ENCODE data around the gene C15orf40.
"Not testable (repeated sequence)": the region's sequence is repeated elsewhere in the genome, so short reads cannot be mapped to it uniquely, and the experiment has no call there.

C15orf40 gene

DNA sequence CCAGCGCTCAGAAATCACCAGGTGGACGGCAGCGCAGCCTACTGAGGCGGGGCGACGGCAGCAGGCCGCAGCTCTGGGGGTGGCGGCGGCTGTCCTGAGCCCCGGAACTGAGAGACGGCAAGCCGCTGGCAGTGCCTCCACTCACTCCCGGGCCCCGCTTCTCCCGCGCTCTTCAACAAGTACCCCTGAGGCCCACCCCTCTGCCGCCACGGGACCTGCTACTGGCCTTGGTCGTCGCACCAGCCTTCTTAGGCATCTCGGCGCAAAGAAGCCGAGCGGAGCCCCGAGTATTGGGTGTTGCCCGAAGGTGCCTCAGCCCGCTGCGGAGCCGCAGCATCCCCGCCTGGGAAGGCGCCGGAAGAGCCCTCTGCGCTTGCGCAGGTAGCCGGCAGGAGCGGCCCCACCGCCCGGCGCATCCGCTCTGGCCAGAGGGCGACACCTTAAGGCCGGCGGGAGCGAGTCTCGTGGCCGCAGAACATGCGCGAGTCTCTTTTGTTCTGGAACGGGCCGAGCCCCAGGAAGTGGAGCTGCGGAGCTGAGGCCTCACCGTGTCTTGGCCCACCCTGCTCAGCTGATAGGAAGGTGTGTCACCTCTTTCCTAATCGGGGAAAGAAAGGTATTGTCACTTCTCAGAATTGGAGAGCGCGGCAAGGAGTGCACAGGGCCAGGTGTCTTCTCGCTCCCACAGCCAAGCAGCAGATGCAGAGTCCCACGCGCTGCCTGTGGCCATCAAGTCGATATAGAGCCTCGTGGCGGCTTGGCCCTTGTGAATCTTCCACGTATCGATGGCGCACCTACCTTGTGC is at the start of gene C15orf40:
C15orf40 (minus strand) TSS at position 369 of the 805 bp plus-strand sequence; CDS start at position 337, 32 bp downstream.
- DNase-seq: peak; percentile 95

DNA sequence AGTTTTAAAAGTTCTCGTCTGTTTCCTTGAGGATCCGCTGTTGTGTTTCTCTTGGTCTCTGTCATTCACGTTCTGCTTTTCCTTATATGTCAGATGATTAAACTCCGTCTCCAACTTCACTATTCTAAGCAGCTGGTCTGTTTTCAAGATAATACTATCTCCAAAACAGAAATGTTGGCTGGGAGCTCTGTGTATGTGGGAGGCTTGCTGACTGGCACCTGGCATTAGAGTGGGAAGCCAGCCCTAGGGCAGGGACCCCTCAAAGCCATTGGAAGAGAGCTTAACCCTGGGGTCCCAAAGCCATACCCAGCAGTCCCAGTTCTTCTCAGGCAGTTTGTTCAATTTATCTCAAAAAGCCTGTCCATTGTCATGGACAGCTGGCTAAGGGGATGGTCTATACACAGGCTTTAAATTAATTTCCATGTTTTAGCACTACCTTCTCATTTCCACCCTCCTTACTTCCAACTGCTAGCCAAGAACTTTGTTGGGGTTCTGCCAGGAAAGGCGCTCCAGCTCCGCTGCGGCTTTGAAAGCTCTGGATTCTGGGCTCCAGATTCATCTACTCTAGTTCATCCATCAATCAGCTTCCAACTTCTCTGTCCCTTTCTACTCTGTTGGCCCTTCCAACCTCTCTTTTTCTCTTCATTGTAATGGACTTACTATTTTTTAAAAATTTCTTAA is 46.4 kb upstream of the C15orf40 start:
- DNase-seq: no peak

DNA sequence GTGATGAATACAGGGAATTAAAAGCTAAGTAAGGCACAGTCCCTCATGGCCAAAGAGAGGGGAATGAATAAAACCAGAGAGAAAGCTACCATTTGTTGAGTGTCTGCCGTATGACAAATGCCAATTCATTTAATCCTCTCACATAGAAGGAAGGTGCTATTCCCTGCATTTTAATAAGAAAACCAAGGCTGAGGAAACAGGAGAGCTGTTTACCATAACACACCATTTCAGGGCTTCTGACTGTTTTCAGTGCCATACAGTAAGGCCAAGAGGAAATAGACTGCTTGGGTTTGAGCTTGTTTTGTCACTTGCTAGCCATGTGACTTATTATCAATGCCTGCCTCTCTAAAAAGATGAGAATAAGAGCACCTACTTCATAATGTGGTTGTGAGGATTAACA is 45.6 kb upstream of the C15orf40 start:
- DNase-seq: no peak

DNA sequence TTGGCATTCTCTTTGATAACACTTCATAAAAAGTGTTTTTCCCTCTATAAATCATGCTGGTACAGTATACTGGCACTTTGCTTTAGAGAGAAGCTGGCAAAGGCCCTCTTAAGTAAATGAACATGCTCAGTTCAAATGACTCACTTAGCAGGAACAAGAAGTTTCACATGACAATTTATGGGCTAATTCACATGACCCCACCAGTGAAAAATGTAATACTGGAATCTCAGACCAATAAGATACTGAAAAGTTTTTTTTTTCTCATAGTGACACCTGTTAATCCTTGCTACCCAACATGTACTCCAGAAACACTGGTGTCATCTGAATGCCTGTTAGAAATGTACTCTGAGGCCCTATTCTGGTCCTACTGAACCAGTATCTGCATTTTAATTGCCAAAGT is 41.7 kb upstream of the C15orf40 start:
- DNase-seq: no peak

DNA sequence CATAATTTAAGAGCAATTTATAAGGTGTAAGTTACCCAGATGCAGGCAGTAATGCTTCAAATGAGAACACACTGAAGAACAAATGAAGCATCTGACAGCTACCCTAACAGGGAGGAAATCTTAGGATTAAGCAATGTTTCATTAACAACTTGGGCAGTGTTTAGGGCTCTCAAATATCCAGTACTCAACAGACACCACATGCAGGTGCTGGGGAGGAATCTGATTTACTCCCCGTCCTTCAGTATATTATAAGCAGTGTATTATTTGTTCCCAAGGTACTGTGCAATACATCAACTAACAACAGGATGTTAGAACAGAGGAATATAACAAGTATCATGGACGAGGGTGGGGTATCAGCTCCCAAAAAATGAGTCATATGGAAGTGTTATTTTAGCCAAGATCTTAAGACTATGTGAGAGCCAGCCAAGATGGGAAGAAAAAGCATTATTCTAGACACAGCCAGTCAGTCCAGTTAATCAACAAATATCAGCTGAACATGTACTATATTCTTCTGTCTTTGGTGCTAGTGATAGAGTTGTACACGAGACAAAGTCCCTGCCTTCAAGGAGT is 35.2 kb upstream of the C15orf40 start:
- no peak for DNase-seq

DNA sequence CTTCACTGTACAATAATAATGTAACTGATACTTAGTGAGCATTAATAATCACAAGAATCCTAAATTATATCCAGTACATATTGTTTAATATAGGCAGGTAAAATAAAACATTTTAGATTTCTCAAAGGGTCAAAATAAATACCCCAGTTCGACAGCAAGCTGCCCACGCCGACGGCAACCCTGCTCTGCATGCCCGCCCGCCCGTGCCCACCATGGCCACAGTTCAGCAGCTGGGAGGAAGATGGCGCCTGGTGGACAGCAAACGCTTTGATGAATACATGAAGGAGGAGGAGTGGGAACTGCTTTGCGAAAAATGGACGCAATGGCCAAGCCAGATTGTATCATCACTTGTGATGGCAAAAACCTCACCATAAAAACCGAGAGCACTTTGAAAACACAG is 32.7 kb upstream of the C15orf40 start:
- no peak for DNase-seq

DNA sequence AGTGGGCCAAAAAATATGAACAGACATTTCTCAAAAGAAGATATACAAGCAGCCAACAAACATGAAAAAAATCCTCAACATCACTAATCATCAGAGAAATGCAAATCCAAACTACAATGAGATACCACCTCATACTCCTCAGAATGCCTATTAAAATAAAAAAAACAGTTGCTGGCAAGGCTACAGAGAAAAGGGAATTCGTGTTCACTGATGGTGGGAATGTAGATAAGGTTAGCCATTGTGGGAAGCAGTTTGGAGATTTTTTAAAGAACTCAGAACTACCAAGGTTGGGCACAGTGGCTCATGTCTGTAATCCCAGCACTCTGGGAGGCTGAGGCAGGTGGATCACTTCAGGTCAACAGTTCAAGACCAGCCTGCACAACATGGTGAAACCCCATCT is 27.8 kb upstream of the C15orf40 start:
- no peak for DNase-seq

DNA sequence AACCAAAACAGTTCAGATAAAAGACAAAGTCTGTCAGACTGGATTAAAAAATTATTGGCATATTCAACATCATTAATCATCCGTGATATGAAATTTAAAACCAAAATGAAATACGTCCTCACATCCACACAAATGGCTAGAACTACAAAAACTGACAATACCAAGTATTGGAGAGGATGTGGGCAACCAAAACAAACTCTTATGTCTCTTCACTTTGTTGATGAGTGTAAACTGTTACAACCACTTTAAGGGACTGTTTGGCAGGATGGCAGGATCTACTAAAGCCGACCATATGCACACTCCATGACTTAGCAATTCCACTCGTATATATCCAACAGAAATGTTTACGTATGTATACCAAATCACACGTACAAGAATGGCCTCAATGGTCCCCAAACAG is 24.8 kb upstream of the C15orf40 start:
- no peak for DNase-seq

DNA sequence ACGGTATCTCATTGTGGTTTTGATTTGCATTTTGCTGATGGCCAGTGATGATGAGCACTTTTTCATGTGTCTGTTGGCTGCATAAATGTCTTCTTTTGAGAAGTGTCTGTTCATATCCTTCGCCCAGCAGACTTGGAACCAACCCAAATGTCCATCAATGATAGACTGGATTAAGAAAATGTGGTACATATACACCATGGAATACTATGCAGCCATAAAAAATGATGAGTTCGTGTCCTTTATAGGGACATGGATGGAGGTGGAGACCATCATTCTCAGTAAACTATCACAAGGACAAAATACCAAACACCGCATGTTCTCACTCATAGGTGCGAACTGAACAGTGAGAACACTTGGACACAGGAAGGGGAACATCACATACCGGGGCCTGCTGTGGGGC is 19.8 kb upstream of the C15orf40 start:
- DNase-seq: not testable (repeated sequence)

DNA sequence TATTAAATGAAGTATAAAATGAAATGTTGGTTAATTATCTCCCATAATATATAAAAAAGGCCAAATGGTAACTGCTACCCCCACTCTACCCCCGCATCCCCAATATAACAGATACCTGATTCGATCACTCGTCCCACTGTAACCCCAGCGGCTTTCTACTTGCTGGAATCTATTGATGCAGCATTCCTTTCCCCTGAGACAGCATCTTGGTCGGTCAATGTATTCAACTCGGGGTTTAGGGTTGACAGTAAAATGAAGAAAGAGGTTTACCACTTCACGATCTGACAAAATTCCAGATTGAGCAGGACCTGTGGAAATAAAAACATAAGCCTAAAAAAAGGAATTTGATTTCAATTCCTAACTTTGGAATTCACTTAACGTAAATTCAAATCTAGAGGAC is 18.6 kb upstream of the C15orf40 start:
- DNase-seq: no peak

DNA sequence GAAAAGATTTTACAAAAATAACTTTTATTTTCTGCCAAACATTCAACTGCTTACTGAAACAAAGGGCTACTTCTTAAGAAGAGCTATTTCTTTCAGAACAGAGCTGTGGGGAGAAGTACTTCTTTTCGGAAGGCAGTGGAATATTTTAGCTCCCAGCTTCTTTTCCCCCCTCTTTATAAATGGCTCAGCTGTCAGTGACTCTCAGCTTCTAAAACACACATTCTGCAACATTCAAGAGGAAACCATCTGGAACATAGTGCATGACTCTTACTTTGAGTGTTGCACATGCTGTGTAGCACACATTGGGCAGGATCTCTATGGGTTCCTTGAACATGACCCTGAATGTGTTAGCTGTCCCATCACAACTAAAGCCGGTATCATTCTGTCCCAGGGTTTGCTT is 7.0 kb upstream of the C15orf40 start:
- DNase-seq: no peak

DNA sequence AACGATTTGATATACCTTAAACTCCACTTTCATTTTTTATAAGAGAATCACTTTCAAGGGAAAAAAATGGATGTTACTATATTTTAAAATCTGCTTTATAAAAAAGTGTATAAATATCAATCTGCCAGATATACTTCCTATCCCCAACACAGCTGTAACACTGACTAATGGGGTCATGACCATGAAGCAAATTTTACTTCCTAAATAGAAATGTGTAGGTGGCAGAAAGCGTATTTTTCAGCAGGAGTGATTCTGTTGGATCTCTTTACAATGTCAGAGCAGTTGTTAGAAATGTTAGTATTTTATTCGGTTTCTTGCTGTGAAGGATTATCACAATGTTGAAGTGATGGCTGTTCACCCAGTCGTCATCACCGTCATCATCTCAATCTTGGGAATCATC is 5.5 kb upstream of the C15orf40 start:
- no peak for DNase-seq

DNA sequence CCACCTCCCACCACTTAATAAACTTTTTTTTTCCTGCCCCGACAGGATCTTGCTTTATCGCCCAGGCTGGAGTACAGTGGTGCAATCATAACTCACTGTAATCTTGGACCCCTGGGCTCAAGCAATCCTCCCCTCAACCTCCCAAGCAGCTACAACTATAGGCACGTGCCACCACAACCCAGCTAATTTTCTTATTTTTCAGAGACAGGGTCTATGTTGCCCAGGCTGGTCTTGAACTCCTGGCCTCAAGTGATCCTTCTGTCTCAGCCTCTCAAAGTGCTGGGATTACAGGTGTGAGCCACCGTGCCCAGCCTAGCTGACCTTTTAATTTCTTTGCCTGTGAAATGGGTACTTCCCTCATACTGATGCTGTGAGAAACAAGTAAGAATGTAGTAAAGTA is 3.9 kb upstream of the C15orf40 start:
- DNase-seq: no peak

DNA sequence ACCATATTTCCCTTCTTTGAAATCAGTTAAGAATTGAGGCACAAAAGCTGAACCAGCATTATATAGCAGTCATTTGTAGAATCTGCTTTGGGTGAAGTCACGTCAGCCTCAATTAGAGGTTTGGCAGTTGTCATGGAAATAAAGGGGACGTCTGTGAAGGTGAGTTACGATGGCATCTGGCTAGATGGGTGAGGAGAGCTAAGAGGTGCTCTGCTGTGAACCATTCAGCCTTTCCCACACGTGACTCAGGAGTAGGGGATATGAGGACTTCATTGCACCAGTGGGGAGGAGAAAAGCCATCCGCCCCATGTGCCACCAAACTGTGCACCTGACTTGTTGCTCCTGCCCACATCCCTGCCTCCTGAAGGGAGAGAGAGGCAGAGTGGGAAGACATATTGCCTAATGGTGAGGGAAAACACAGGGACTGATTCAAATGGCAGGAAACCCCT is 2.8 kb upstream of the C15orf40 start:
- peak; percentile 19 for DNase-seq

DNA sequence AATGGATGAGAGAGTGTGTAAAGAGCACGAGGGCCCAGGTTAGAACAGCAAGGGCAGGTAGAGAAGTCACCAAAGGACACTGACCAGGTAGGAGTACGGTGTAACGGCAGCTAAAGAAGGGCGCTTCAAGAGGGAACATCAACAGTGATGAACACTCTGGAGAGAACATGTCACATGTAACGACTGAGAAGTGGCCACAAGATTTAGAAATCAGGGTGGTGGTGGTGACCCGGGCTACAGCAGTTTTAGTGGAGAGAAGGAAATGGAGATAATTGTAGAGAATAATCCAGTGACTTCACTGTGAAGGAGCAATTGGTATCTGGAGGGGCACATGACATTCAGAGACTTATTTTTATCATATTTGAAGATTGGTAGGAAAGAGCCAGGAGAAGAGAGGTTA is 1.2 kb upstream of the C15orf40 start:
- DNase-seq: no peak

DNA sequence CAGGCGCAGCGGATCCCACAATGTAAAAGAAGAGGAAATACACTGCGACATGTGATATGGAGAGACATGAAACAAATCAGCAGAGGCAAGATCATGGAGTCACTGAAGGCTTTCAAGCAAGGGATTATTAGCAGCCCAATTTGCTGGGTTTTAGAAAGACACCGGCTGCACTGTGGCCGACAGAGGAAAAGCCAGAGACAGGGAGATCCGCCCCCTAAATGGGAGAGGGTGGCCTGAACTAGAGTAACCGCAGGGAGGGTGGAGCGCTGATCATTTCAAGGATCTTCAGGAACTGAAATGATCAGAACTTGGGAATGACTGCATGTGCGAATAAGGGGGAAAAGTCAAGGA is 612 bp upstream of the C15orf40 start:
- no peak for DNase-seq

DNA sequence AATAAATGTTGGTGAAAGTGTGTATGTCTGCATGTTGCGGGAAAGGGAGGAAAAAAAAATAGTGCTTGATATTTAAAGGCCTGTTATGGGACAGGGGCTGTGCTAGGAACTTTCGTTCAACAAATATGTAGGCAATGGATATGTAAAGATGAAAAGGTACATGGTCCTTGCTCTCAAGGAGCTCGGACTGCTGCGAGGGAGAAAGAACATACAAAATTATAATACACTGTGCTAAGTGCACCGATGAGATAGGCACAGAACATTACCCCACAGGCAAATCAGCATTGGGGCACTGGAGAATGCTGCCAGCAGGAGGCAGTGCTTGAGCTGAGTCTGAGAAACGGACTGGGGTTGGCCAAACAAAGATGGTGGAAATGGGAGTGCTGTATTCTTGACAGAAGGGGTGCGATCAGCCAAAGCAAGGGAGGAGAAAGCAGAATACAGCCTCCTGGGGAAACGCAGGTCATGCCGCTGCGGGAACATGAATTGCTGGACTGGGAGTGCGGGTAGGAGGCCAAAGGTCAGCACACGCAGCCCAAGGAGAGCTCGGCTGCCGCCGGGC is 649 bp downstream of the C15orf40 start:
- peak; percentile 88 for DNase-seq

DNA sequence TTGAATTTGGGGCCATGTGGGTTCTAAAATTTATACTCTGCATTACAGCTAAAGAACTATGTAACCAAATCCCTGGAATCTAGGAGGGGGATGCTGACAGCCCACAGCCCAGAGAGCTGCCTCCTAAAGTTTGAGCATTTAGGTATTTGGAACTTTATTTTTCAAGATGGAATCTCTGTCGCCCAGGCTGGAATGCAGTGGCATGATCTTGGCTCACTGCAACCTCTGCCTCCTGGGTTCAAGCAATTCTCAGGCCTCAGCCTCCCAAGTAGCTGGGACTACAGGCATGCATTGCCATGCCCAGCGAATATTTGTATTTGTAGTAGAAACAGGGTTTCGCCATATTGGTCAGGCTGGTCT is 10.8 kb downstream of the C15orf40 start:
- not testable (repeated sequence) for DNase-seq

DNA sequence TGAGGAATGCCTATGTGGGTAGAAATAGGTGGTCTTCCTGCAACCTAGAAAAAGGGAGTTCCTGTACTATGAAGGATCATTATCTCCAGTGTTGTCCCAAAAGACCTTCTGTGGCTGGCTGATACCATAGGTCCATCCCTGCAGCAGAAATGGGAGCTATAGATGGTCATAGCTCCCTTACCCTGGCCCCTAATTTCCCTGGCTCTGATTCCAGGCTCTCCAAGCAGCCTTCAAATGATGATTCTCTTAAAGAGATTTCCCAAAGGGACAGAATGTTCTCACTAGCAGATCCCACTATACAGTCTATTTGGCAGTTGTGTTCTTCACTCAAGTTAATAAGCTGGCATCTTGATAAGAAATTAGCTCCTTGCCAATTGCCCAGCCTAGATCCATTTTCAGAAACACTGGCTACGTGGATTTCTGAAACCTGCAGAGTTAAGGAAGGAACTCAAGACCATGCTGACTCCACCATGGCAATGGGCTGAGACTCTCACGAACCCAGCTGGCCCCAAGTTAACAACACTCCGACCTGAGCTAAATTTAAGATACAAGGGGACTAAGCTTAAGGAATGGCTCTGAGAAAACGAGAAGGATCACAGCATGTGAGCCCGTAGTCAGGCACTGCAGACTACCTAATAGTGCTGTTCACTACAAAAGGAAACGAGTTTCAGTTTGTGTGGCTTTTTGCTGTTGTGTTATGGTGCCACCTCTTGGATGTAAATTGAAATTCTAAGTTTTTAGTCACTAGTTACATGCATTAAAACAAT is 11.4 kb downstream of the C15orf40 start:
- peak; percentile 83 for DNase-seq

DNA sequence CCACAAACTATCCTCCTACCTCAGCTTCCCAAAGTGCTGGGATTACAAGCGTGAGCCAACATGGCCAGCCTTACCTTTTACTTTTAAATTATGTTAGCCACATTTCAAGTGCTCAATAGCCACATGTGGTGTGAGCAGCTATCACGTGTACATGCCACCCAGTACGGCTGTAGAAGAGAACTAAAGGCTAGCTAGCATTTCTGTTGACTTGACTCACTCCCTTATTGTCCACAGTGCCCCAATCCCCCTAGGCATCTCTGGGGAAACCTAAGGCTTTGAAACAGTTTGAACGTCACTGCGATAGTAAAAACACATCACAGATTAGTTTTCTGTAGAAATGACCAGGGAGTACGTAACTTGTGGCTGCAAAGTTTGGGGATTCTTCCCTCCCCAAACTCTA is 12.0 kb downstream of the C15orf40 start:
- DNase-seq: no peak

DNA sequence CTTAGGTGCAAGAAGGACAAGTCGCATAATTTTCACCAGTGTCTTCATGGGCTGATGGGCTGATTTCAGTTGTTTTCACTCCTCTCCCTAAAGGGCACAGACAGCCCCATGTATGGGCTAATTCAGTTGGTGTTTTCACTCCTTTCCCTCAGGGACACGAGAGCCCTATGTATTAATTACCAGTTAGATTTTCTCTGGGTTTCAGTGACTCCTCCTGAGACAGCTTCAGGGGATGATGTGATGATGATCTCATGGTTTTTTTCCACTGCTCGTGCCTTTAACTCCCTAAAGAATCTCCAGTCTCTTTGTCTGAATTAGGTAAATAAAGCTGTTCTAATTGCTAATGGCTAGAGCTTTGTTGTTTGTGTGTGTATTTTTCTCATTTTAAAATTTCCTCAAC is 15.5 kb downstream of the C15orf40 start:
- DNase-seq: peak; percentile 32

DNA sequence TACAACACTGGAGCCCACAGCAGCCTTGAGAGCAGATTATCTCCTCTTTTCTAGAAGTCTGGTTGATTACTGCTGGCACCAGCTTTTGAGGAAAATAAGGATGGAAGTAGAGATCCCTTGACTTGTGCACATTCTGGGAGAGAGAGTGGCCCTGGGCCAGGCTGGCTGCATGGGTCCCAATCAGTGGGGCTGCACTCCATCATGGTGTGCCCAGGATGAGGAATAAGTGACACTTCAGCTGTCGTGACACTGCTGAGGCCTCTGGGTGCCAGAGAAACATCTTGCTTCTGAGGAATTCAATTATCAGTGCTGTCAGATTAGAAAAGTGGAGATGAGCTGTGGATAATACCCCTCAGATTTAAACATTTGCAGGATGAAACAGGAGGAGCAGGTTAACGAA is 16.4 kb downstream of the C15orf40 start:
- DNase-seq: peak; percentile 90

DNA sequence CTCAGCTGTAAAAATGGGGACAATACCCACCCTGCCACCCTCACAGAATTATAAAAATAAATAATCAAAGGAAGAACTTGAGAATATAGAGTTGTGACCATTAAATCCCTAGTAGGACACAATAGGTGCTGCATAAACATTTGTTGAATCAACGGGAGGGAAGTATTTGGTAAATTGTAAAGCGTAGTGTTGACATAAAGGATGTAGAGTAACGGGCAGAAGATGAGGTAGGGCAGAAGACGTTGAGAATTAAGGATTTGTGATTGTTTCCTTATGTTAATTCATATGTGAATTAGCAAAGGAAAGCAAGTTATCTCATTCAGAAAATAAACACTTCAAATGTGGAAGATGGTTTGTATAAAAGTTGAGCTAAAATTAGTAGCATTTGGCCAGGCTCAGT is 18.3 kb downstream of the C15orf40 start:
- DNase-seq: no peak

Measured in NCI-H82 (cell line).